LHCN-M2 (cell line): ENCODE measurements around the gene CEMP1. TPM values are rescaled to one million over a fixed set of nuclear protein-coding genes. Genes with fewer than 3 reads are reported as not detected.
A peak's percentile ranks its signal among the peaks of the same experiment; 100 is the strongest.
"Not testable (repeated sequence)": the region's sequence is repeated elsewhere in the genome, so short reads cannot be mapped to it uniquely, and the experiment has no call there.

Experiments used
- DNase-seq: peaks from one replicate; pipeline ENCODE4 v3.0.0-alpha.2; 2012; ENCODE audit warnings: low read depth
- polyA plus RNA-seq: library from polyadenylated mRNA; unstranded; fragments of >200 nt; gene quantifications from one replicate; pipeline ENCODE4 v1.2.1, GENCODE V29; 2012; ENCODE audit warnings: missing spikeins
- total RNA-seq: library from RNA; depleted of rRNA; stranded (reverse); fragments of >200 nt; gene quantifications from 2 replicates; pipeline ENCODE4 v1.2.3, GENCODE V29; 2014; rRNA removed

Gene CEMP1, protein sequence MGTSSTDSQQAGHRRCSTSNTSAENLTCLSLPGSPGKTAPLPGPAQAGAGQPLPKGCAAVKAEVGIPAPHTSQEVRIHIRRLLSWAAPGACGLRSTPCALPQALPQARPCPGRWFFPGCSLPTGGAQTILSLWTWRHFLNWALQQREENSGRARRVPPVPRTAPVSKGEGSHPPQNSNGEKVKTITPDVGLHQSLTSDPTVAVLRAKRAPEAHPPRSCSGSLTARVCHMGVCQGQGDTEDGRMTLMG
- total RNA-seq: not detected in 2 replicates
- 3.9 TPM for polyA plus RNA-seq

DNA sequence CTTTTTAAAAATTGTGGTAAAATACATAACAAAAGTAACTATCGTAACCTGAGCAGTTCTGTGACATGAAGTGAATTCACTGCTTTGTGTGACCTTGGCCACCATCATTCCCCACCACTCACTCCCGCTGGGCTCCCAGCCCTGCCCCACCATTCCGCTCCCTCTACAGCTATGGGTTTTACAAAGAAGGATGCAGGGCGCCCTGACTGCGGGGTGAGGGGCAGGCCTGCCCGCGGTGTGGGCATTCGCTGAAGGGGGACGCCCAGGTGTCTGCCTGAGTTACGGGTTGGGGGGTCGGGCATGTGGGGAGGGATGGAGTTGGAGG lies at the start of gene CEMP1:
Gene CEMP1 (minus strand): TSS at position 38 of the 325 bp plus-strand sequence. CDS start 335 bp downstream, outside the sequence.
- no peak for DNase-seq

DNA sequence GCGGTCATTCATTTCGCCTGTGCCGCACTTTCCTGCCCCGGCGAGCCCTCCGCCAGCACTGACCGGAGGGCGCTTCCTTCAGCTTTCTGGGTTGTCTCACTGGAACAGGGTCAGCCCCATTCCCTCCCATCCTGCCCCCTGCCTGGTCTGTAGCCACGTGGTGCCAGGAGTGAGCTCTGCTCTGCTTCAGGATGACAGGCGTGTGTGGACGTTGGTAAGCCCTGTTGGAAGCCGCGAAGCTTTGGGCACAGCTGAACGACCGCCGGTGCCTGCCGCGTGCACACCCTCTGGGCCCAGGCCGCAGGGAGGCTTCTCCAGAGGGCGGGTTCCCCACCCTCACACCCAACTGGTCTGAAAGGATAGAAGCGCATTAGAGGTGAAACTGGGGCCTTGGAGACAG lies 49.6 kb upstream of the CEMP1 start:
- DNase-seq: not testable (repeated sequence)

DNA sequence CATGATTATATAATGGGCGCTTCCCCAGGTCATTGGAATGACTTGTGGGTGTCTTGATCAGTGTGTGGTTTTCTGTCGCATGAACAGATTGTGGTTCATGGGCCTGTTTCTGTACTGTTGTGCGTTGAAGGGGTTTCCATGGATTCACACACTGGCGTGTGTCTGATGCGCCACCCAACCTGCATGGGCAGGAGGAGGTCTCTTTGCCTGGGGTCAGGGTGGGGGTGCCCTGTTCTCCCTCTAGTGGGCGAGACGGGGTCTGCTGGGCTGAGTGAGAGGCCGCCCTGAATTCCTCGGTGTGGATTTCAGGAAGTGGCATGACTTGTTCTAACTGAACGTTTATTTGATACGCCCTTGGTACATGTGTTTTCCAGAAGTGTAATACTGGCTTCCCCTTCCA lies 48.9 kb upstream of the CEMP1 start:
- DNase-seq: peak; percentile 12

DNA sequence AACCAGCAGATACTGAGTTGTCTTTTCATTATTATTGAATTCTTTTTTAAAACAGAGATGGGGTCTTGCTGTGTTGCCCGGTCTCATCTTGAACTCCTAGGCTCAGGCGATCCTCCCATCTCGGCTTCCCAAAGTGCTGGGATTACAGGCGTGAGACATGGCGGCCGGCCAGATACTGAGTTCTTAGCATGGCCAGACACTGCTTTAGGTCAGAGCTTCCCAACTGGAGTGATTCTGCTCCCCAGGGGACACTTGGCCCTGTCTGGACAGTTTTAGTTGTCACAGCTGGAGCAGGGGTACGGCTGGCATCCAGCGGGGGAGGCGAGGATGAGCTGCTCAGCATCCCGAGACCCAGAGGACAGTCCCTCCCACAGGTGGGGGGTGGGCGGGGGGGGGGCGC lies 47.7 kb upstream of the CEMP1 start:
- not testable (repeated sequence) for DNase-seq

DNA sequence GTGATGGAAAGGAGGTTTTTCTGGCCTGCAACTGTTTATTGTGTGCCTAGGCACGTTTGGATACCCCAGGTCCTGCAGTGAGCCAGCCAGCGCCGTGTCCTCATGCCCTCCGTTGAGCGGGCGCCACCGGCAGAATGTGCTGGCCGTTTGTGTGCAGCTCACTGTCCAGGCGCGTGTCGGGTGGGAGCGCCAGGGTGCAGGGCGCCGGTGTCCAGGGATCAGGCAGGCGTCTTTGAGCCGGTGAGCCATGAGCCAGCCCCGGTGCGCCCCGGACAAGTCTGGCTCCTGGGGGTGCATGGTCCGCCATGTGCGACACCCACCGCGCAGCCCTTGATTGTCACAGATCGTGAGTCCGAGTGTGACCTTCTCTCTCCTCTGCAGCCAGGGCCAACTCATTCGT lies 45.8 kb upstream of the CEMP1 start:
- not testable (repeated sequence) for DNase-seq

DNA sequence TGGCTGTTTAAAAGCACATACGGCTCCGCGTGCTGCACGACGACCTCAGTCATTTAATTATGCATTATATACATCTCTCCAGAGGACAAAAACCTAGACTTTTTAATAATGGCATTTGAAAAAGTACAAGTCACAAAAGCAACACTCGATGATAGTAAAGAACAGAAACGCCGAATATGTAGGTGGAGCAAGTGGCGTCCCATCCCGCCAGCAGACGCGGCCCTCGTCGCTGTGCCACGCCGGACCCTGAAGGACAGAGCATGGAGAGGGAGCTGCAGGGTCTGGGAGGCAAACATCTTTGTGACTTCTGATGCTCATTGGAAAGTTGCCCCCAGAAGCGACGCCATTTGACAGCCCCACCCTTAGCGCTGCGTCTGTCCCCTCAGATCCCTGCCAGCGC lies 44.6 kb upstream of the CEMP1 start:
- not testable (repeated sequence) for DNase-seq

DNA sequence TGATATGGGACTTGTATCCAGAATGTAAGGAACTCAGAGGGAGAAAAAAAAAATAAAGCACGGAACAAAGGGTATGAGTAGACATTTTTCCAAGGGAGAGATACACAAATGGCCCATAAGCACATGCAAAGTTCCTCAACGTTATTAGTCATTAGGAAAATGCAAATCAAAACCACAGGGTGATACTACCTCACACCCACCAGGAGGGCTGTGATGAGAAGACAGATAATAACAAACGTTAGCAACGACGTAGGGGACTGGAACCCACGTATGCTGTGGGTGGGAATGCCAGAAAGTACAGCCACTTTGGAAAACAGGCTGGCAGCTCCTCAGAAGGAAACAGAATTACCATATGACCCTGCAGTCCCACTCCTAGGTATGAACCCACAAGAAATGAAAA lies 41.5 kb upstream of the CEMP1 start:
- not testable (repeated sequence) for DNase-seq

DNA sequence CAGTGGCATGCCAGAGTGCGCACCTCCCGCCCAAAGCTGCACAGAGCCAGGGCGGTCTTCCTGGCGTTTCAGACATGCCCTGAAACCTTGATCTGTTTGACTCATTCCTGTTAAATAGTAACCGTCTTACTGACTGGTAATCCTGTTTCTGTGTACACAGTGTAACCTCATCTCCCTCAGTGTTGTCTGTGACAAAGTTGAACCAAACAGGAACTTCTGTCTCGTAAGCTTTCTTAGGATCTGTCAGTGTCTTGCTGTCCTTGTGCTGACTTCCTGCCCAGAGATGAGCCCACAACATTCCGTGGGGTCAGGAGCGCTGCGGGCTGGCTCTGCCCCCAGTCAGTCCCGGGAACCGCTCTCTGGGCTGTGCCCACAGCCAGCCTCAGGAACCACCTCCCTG lies 37.4 kb upstream of the CEMP1 start:
- DNase-seq: not testable (repeated sequence)

DNA sequence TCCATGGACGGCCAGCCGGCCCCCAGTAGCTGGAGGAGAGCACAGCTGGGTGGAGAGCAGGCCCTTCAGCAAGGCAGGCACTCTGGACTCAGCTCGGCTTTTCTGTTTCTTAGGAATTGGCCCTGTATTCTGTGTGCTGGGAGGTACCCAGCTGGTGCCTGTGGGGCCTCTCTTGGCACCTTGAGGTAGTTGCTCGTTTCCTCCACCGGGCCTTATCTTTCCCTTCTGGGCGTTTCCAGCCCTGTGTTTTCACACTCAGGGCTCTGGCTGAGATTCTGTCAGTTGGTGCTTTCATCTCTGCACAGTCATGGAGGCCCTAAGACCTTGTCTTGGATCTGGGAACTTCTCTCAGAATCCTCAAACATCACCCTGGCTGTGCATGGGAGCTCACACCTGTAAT lies 36.3 kb upstream of the CEMP1 start:
- DNase-seq: not testable (repeated sequence)

DNA sequence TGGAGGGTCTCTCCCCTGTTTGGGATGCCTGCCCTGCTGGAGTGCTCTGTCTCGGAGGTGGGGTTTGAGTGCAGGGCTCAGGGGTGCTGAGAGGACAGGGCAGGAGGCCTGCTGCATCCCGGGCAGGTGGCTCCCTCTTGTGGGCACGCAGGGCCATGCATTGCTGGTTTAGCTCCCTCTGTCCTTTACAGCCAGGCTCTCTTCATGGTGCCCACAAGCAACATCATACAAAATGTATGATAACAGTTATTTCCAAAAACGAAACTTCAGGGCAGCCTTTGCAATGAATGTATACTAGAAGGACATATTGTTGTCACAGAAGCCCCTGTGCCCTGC lies 29.6 kb upstream of the CEMP1 start:
- DNase-seq: not testable (repeated sequence)

DNA sequence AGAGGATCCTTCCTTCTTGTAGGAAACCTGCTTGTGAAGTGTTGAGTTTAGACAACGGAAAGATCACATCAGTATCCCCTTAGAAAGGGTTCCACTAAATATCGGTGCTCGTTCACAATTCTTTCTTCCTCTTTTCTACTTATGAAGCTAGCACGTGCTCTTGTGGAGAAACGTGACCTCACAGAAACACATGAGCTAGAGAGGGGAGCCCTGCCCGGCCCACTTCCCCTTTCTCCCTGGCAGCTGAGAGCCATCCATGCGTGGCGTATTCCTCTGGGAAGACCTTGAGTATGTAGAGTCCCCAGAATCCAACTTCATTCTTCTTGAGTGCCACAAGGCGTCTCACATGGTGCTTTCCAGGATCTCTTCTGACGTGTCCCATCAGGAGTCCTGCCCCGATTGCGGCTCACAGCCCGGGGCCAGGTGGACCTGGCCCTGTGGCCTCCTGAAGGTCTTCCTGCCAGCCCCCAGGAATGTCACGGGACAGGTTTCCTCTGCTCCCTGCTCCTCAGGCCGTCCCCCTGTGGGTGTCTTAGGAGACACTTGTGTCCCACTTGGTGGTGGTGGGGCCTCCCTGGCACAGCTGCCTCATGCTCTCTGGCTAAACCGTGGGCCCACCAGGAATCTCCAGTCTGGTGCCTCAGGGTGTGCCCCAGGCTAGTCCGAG lies 29.1 kb upstream of the CEMP1 start:
- not testable (repeated sequence) for DNase-seq

DNA sequence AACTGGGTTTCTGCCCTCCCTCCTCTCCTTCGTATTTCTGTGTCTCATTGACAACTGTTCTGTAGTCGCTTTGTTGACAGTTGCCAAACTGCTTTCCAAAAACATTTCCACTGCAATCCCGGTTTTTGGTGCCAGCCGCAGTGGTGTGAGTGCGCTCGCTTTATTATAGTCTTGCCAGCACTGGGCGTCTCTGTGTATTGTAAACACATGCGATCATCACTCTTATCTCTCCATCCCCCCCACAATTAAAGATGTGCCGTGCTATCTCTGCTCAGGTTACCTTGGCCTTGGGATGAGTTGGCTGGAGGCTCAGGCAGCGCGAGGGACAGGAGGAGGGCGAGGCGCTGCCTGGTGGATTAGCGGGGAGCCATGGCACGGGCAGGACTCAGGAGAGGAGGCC lies 25.9 kb upstream of the CEMP1 start:
- DNase-seq: not testable (repeated sequence)

DNA sequence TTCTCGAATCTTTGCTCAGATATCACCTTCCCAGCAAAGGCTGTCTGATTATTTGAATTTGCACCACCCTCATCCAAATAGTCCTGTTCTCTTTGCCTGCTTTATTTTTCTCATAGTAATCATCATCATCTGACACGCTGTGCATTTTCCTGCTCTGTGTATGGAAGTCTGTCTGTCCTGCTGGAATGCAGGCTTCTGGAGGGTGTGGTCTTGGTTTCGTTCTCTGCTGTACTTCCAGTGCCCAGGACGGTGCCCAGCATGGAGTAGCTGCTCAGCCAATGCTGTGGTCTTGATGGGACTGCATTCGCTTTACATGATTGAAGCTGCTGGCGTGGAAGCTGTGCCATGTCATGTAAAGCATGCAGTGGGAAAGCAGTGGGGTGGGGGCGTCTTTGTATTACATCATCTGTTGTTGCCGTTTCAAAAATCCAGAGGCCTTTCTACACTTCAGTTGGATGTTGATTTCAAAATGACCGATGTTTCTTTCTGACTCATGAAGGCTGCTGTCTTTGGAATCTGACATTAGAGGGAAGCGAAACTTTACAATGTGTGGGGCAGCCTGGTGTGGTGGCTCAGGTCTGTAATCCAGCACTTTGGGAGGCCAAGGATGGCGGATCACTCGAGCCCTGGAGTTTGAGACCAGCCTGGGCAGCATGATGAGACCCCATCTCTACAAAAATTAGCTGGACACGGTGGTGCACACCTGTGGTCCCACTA lies 23.7 kb upstream of the CEMP1 start:
- not testable (repeated sequence) for DNase-seq

DNA sequence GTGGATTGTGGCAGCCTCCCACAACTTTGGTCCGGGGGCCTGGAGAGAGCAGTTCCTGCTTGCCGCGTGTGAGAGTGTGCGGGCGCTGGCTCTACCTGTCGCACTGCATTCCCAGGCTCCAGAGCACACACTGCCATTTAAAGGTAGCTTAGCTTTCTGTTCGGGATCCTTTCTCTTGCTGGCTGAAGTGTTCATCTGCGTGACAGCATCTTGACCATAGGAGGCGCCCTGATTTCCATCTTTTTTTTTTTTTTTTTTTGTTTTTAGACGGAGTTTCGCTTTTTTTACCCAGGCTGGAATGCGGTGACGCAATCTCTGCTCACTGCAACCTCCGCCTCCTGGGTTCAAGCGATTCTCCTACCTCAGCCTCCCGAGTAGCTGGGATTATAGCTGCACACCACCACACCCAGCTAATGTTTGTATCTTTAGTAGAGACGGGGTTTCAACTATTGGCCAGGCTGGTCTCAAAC lies 20.2 kb upstream of the CEMP1 start:
- not testable (repeated sequence) for DNase-seq

DNA sequence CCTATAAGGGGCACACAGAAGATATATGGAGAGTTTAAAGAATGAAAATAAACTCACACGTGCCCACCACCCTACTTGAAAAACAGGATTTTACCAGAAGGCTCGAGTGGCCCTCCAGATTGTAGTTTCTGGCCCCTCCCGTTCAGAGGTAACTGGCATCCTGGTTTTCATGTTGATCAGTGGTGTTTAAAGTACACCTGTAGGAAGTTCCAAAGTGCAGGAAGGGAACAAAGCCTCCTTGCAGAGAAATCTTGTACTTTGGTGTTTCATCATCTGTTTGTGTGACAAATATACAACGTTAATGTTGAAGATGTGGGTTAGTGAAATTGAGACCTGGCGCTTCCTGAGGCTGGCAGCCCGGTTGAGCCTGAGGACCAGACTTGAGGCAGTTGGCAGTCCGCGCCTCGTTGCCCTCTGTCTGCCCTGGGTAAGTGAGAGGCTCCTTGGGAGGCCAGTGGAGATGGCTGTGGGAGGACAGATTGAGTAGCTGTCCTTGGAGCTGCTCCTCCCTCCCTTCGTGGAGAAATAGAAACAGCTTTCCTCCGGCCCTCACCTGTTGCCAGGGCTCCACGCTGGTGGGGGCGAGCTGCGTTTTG lies 19.2 kb upstream of the CEMP1 start:
- not testable (repeated sequence) for DNase-seq

DNA sequence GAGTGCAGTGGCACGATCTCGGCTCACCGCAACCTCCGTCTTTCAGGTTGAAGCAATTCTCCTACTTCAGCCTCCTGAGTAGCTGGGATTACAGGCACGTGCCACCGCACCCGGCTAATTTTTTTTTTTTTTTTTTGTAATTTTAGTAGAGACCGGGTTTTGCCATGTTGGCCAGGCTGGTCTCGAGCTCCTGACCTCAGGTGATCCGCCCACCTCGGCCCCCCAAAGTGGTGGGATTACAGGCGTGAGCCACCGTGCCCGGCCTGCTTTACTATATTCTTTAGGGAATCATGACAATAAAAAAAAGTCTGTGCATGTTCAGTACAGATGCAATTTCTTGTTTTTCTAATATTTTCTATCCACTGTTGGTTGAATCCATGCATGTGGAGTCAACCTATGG lies 12.6 kb upstream of the CEMP1 start:
- not testable (repeated sequence) for DNase-seq

DNA sequence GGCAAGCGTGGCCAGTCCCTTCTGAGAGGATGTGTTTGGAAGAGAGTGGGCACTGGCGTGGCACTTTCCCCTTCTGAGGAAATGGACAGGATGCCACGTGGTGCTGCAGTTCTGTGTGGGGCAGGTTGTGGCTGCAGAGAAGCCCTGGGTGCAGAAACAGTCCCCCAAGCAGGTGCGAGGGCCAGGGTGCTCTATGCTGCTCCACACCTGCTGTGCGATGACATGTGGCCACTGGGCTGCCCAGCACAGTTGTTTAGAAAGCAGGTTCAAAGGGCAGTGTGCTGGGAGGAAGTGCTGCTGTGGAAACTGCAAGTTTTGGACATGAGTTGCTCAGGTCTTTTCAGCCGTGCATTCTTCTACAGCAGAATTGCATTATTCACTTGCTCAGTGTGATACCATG lies 10.2 kb upstream of the CEMP1 start:
- DNase-seq: peak; percentile 31

DNA sequence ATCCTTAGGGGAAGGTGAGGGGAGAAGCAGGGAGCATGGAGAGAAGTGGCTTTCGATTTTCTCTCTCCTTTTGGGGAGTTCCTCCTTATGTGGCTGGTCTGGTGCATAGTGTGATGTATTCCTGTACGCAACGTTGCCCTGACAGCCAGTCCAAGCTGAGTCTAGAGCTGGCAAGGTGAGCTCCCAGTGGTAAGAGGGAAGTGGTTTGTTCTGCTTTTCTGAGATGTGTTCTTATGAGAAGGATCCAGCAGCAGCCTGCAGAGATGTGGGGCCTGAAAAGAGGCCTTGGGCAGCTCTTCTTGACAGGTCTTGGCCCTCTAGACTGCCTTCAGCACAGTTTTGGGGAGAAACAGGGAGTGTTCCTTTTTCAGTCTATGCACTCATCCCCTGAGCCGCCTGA lies 9.7 kb upstream of the CEMP1 start:
- DNase-seq: not testable (repeated sequence)

DNA sequence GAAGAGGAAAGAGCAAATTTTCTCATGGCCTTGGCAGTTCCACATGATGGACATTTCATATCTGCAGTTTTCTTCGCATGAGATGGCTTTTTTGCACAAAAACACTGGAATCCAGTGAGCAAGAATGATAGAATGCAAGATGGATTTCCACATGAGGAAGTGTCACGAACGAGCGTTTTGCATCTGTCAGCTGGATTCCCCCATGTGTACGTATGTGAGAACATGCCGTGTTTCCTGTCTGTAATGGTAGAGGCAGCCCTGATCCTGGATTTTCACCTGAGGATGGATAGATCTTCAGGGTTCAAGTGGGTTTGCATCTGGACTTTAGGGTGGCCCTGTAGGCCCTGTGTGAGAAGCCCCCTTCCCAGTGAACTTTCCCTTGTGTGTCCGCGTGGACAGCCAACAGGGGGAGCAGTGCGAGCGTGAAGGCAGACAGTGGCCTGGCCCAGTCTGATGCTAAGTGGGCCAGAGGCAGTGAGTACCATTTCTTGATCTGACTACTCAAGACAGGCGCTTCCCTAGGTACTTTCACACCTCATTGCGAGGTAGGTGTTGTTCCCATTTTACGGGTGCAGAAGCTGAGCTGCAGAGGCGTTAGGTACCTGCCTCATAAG lies 8.7 kb upstream of the CEMP1 start:
- DNase-seq: not testable (repeated sequence)

DNA sequence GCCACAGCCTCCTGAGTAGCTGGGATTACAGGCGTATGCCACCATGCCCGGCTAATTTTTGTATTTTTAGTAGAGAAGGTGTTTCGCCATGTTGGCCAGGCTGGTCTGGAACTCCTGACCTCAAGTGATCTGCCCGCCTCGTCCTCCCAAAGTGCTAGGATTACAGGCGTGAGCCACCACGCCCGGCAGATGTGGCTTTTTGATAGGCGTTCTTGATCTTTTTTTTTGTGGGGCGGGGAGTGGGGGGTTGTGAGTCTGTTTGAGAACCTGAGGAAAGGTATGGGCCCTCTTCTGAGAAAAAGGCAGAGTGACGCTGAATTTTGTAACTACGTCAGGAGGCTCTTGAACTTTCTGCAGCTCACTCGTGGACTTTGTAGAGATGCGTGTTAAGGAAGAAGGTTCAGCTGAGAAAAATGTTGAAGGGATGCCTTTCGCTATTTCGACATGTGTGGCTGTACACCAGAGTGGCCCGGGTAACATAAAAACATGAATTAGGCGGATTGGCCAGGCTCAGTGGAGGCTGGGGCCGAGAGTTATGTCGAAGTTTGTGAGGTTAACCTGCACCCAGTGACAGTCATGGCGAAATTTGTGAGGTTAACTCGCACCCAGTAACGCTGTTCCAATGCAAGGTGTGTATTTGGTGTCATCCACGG lies 8.1 kb upstream of the CEMP1 start:
- DNase-seq: not testable (repeated sequence)
